ENCODE data around the gene ARMH4. TPM values are rescaled to one million over a fixed set of nuclear protein-coding genes. Genes with fewer than 3 reads are reported as not detected.

Gene ARMH4
- total and polyA plus RNA-seq, 9 donors = 4.6 to 22.5 (median 16.5) TPM

DNA sequence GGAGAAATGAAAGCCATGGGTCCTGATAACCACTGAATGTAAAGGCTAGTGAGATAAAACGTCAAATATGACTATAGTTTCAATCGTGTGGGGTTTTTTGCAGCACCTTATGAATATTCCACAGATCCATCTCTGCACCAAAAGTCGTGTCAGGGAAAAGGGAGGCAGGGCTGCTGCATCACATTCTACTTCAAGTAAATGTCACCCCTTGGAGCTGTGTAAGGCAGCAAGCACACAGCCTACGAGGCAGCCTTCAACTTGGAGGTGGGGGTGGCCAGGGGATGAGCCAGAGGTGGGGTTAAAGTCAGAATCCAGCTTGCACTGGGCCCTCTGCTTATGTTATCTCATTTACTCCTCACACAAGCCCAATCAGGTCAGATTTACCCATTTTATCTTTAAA, 90.4 kb downstream of the ARMH4 start:
- peaks cover 3% of the 10 kb centered on the region for H3K4me1 ChIP-seq (ENCODE audit: insufficient read depth)
- DNase-seq = no peak
- WGBS, 3 donors = 77 to 87% (median 79%) methylated on average over 4 of the region's 4 CpGs
- H3K4me3 ChIP-seq = no peak overlapping the region
- intact Hi-C loops (cut with DNase I) = loop anchor here in 1 of 4 donors (10.0 kb wide), 1 partner anchor 577 kb away; no protein-coding TSS in a partner anchor
- H3K27me3 ChIP-seq = no peaks in the 10 kb centered on the region
- TF ChIP-seq POLR2A (IDR thresholded peaks at IDR 0.05) = no peak
- no peak for TF ChIP-seq EP300 (IDR thresholded peaks at IDR 0.05)
- TF ChIP-seq, protein P1, sequence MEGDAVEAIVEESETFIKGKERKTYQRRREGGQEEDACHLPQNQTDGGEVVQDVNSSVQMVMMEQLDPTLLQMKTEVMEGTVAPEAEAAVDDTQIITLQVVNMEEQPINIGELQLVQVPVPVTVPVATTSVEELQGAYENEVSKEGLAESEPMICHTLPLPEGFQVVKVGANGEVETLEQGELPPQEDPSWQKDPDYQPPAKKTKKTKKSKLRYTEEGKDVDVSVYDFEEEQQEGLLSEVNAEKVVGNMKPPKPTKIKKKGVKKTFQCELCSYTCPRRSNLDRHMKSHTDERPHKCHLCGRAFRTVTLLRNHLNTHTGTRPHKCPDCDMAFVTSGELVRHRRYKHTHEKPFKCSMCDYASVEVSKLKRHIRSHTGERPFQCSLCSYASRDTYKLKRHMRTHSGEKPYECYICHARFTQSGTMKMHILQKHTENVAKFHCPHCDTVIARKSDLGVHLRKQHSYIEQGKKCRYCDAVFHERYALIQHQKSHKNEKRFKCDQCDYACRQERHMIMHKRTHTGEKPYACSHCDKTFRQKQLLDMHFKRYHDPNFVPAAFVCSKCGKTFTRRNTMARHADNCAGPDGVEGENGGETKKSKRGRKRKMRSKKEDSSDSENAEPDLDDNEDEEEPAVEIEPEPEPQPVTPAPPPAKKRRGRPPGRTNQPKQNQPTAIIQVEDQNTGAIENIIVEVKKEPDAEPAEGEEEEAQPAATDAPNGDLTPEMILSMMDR (IDR thresholded peaks at IDR 0.05) = no peak
- no peaks in the 10 kb centered on the region for H3K36me3 ChIP-seq
- no peaks in the 10 kb centered on the region for H3K9me3 ChIP-seq
- no peak overlapping the region for H3K27ac ChIP-seq

DNA sequence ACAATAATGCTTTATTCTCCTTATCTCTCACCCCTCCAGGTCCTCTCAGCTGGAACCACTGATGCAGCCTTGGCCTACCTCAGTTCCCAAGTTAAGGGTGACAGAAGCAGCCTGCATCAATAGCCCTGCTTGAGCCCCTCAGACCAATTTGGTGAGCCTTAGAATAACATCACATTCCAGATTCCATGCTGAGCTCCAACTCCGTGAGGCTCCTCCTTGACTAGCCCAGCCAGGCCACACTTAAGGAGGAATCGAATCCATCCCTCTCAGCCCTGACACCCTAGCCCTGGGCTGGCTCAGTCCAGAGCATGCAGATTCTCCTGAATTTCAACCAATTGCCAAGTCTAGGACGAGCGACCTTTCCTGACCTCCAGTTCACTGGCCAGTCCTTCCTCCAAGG, 91.1 kb downstream of the ARMH4 start:
- intact Hi-C loops (cut with DNase I) = loop anchor here in 1 of 4 donors (10.0 kb wide), 1 partner anchor 576 kb away; no protein-coding TSS in a partner anchor
- TF ChIP-seq EP300 (IDR thresholded peaks at IDR 0.05) (no peak), POLR2A (IDR thresholded peaks at IDR 0.05) (no peak)
- TF ChIP-seq, protein P1 (IDR thresholded peaks at IDR 0.05) = no peak
- DNase-seq = no peak
- 81 to 85% (median 81%) methylated on average over 4 of the region's 4 CpGs for WGBS, 3 donors
- no peak overlapping the region for H3K4me3 ChIP-seq
- no peak overlapping the region for H3K27ac ChIP-seq
- H3K4me1 ChIP-seq (ENCODE audit: insufficient read depth) = peaks cover 3% of the 10 kb centered on the region
- no peaks in the 10 kb centered on the region for H3K9me3 ChIP-seq
- no peaks in the 10 kb centered on the region for H3K27me3 ChIP-seq
- no peaks in the 10 kb centered on the region for H3K36me3 ChIP-seq

DNA sequence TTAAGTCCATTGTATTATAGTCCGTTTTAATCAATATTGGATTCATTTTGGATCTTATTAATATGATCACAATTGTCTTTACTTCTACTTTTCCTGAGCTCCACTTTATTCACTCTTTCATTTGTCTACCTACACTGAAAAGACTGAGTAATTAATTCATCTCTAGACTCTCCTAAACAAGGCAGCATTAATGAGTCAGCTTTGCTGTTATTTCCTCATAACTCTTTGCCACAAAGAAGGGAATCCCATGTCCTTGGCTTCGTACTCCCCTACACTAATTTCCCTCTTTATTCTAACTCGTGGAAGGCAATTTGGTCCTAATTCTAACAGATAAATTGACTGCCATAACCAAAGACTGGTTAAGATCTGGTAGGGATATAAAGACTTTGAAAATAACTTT, 91.9 kb downstream of the ARMH4 start:
- no peak for DNase-seq
- Histone ChIP-seq H3K4me1 (ENCODE audit: insufficient read depth) (peaks cover 3% of the 10 kb centered on the region), H3K27me3 (no peaks in the 10 kb centered on the region), H3K4me3 (no peak overlapping the region), H3K36me3 (no peaks in the 10 kb centered on the region), H3K9me3 (no peaks in the 10 kb centered on the region), H3K27ac (no peak overlapping the region)
- 22 to 51% (median 41%) methylated on average over 3 of the region's 3 CpGs for WGBS, 3 donors
- TF ChIP-seq EP300 (IDR thresholded peaks at IDR 0.05) (no peak), POLR2A (IDR thresholded peaks at IDR 0.05) (no peak)
- TF ChIP-seq, protein P1 (IDR thresholded peaks at IDR 0.05) = no peak
- intact Hi-C loops (cut with DNase I) = loop anchor here in 1 of 4 donors (10.0 kb wide), 1 partner anchor 575 kb away; no protein-coding TSS in a partner anchor

DNA sequence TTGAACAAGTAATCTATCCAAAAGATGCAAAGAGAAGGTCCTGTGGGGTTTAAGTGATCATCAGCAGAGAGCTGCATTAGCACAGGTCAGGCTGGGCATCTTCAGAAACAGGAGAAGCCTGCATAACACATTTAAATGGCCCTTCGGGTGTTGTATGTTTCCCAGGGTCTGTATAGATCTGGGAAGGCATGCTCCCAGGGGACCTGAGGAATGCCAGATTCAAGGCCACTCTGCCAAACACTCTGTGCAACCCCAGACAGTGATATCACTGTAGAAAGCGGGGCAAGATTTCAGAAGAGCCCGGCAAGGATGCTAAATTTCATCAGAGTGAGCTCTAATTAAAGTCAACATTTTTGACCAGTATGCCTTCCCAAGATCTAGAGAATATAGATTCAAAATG, 92.9 kb downstream of the ARMH4 start:
- H3K4me3 ChIP-seq = no peak overlapping the region
- no peak for TF ChIP-seq EP300 (IDR thresholded peaks at IDR 0.05)
- TF ChIP-seq, protein P1 (IDR thresholded peaks at IDR 0.05) = no peak
- TF ChIP-seq POLR2A (IDR thresholded peaks at IDR 0.05) = no peak
- no peaks in the 10 kb centered on the region for H3K9me3 ChIP-seq
- intact Hi-C loops (cut with DNase I) = no loop called here
- peaks cover 3% of the 10 kb centered on the region for H3K4me1 ChIP-seq (ENCODE audit: insufficient read depth)
- no peak for DNase-seq
- H3K27ac ChIP-seq = no peak overlapping the region
- H3K27me3 ChIP-seq = no peaks in the 10 kb centered on the region
- H3K36me3 ChIP-seq = no peaks in the 10 kb centered on the region
- whole genome bisulfite sequencing, 3 donors = 51 to 74% (median 51%) methylated on average over 3 of the region's 3 CpGs

All from ovary (tissue), 9 donors.